ENCODE measurements around the gene ALKBH7.

GRCh38 chr19:6406401-6406800 lies 33.8 kb downstream of the ALKBH7 start:
- TF ChIP-seq POLR2A (IDR thresholded peaks at IDR 0.05; ENCODE audit: extremely low read depth, insufficient read length) = no peak
- TF ChIP-seq CTCF (IDR thresholded peaks at IDR 0.05; ENCODE audit: low read depth, low read length) = no peak
- no peak for TF ChIP-seq MYC (IDR thresholded peaks at IDR 0.05; ENCODE audit: low read depth, low read length)
- no peak for TF ChIP-seq MAX (IDR thresholded peaks at IDR 0.05; ENCODE audit: low read depth, low read length)

Measured in NB4 (cell line).